Lung (tissue), 12 donors: ENCODE results near the gene TENT5C. TPM values are rescaled to one million over a fixed set of nuclear protein-coding genes. Genes with fewer than 3 reads are reported as not detected.

ENCODE experiments used
- ATAC-seq: fragments of 200-7000 bp; cut with Tn5 transposase; one replicate; pipeline ENCODE4 v1.9.1; 2020; ENCODE audit warnings: moderate number of reproducible peaks; ENCODE audit not compliant: insufficient read depth, low FRiP score
- DNase-seq, 3 donors: peaks; one replicate each; pipeline ENCODE4 v3.0.0-alpha.2; 2013 to 2017
- H3K27ac ChIP-seq, 2 donors: one replicate each; pipeline ENCODE4 v1.5.1; 2013; ENCODE audit warnings: mild to moderate bottlenecking in 2 of 2, moderate library complexity in 2 of 2, control low read depth in 1 of 2, inconsistent platforms in 1 of 2, low read depth in 1 of 2, low read length in 1 of 2
- H3K27me3 ChIP-seq, 3 donors: one replicate each; pipeline ENCODE4 v1.5.1; 2013; ENCODE audit warnings: low read length in 2 of 3; ENCODE audit not compliant: control insufficient read depth in 3 of 3, insufficient read depth in 3 of 3
- H3K36me3 ChIP-seq, 4 donors: one replicate each; pipeline ENCODE4 v1.5.1; 2013; ENCODE audit warnings: low read length in 4 of 4, mild to moderate bottlenecking in 1 of 4, moderate library complexity in 1 of 4; ENCODE audit not compliant: control insufficient read depth in 4 of 4, insufficient read depth in 4 of 4
- H3K4me1 ChIP-seq, 5 donors: one replicate each; pipeline ENCODE4 v1.5.1; 2013; ENCODE audit warnings: low read length in 5 of 5, mild to moderate bottlenecking in 2 of 5, moderate library complexity in 1 of 5; ENCODE audit not compliant: control insufficient read depth in 5 of 5, insufficient read depth in 5 of 5
- H3K4me3 ChIP-seq: one replicate; pipeline ENCODE4 v1.5.1; 2013; ENCODE audit warnings: mild to moderate bottlenecking, control low read depth, moderate library complexity
- H3K9ac ChIP-seq, 2 donors: one replicate each; pipeline ENCODE4 v1.5.1; 2013; ENCODE audit warnings: low read length in 2 of 2, control low read depth in 1 of 2; ENCODE audit not compliant: insufficient read depth in 1 of 2
- H3K9me3 ChIP-seq, 4 donors: one replicate each; pipeline ENCODE4 v1.5.1; 2013; ENCODE audit warnings: low read length in 3 of 4, mild to moderate bottlenecking in 1 of 4, moderate library complexity in 1 of 4; ENCODE audit not compliant: control insufficient read depth in 4 of 4, insufficient read depth in 3 of 4
- WGBS, 2 donors: extraction: QIAGEN DNeasy Blood & Tissue Kit; methylation state at CpG; one replicate each; pipeline ENCODE4 v1.1.7; 2013; 5-methylcytosine and 5-hydroxymethylcytosine counted together
- polyA plus RNA-seq, 2 donors: library from polyadenylated mRNA; stranded (reverse); fragments of 200-250 nt; gene quantifications; one replicate each; pipeline ENCODE4 v1.2.1, GENCODE V29; 2013
- total RNA-seq, 2 donors: library from RNA; depleted of rRNA in 1 of 2; stranded (reverse); fragments of >200 nt in 1 of 2; gene quantifications; one replicate each; pipeline ENCODE4 v1.2.1, GENCODE V29; 2014 to 2021
- TF ChIP-seq, protein P1 (sequence below): IDR thresholded peaks from 2 replicates; pipeline ENCODE4 v1.5.1; 2012; ENCODE audit warnings: mild to moderate bottlenecking; ENCODE audit errors: control extremely low read depth, extremely low read depth
- donor health status: control.
- donor health status: control.
- donor health status: Bipolar disorder and iron deficiency.
- donor health status: healthy.
- donor health status: DM: yes; HTN: yes; CAD: no.

Gene TENT5C
- total and polyA plus RNA-seq, 4 donors = 2.7 to 39.0 (median 17.5) TPM

DNA sequence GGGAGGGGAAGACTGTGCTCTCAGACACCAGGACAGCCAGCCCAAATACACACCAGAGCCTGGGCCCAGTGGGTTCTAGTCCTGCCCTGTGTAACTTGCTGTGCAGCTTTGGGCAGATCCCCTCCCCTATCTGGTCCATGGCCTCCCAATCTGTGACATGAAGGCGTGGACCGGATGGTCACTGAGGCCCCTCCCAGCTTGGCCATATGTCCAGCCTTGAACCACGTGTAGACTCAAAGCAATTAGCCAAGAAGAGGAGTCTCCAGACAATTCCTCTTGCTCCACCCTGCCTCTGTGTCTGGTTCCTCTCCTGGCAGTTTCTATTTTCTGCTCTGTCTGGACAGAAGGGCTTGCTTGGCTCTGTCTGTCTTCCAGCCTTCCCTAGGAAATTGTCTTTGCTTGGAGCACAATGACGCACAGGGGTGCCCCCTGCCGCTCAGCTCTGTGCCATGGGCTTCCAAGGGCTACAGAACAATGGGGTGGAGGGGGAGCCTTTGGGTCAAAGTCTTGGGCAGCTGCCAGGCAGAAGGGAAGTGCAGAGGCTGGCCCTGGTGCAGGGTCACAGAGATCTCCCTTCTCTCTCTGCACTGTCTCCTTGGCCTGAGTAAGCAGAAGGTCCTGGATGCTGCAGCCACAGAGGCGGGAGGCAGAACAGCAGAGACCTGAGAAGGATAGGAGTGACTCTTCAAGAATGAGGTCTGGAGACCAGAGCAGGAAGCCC, 66.1 kb downstream of the TENT5C start:
- Histone ChIP-seq H3K27ac (peak overlapping the region in 1 of 2 donors; percentile 15), H3K9me3 (no peaks in the 10 kb centered on the region), H3K36me3 (no peaks in the 10 kb centered on the region), H3K27me3 (no peaks in the 10 kb centered on the region), H3K4me3 (no peak overlapping the region), H3K9ac (no peak overlapping the region), H3K4me1 (peaks cover 0 to 5% (median 0%) of the 10 kb centered on the region in 5 donors)
- ATAC-seq = peak; percentile 57
- DNase-seq = peak; percentile 24 to 30 (median 29)
- WGBS, 2 donors = 58 to 69% methylated on average over 6 of the region's 6 CpGs
- TF ChIP-seq, protein P1, sequence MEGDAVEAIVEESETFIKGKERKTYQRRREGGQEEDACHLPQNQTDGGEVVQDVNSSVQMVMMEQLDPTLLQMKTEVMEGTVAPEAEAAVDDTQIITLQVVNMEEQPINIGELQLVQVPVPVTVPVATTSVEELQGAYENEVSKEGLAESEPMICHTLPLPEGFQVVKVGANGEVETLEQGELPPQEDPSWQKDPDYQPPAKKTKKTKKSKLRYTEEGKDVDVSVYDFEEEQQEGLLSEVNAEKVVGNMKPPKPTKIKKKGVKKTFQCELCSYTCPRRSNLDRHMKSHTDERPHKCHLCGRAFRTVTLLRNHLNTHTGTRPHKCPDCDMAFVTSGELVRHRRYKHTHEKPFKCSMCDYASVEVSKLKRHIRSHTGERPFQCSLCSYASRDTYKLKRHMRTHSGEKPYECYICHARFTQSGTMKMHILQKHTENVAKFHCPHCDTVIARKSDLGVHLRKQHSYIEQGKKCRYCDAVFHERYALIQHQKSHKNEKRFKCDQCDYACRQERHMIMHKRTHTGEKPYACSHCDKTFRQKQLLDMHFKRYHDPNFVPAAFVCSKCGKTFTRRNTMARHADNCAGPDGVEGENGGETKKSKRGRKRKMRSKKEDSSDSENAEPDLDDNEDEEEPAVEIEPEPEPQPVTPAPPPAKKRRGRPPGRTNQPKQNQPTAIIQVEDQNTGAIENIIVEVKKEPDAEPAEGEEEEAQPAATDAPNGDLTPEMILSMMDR = no peak

DNA sequence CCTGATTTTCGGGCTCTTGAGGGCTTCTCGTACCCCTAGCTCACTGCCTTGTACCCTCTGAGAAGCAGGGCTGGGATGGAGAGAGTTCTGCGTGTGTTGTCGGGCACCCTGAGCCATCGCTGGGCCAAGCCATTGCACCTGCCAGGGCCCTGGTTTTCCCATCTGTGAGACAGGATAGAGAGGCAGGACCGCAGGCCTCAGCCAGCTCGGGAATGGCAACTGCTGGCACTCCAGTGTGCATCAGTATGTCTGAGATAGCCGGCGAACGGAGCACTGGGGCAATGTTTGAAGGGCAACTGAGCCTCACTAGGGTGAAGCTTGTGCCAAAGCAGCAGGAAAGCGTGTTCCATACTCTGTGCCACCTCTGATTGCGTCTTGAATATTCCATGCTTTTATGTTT, 66.9 kb downstream of the TENT5C start:
- Histone ChIP-seq H3K4me1 (peaks cover 0 to 5% (median 0%) of the 10 kb centered on the region in 5 donors), H3K9ac (no peak overlapping the region), H3K27ac (no peak overlapping the region), H3K27me3 (no peaks in the 10 kb centered on the region), H3K9me3 (no peaks in the 10 kb centered on the region), H3K36me3 (no peaks in the 10 kb centered on the region), H3K4me3 (no peak overlapping the region)
- TF ChIP-seq, protein P1 = no peak
- no peak for DNase-seq
- no peak for ATAC-seq
- WGBS, 2 donors = 92 to 96% methylated on average over 12 of the region's 12 CpGs

DNA sequence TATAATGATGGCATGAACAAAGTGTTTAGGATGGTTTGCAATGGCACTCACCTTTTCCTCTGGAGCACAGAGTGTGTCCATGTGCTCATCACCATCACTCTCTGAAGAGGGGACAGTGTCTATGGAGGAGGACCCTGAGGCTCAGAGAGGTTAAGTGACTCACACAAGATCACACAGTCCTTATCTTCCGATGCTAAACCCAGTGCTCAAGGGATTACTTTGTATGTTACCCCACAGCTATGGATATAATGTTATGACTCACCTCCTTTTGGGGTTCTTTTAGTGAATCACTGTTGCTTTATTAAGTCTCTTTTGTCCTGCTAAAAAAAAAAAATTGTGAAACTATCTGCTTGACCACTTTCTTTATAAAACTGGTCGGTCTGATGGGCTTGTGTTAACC, 67.6 kb downstream of the TENT5C start:
- 84 to 92% methylated on average over 2 of the region's 2 CpGs for WGBS, 2 donors
- Histone ChIP-seq H3K27ac (no peak overlapping the region), H3K9ac (no peak overlapping the region), H3K36me3 (no peaks in the 10 kb centered on the region), H3K4me1 (peaks cover 0 to 5% (median 3%) of the 10 kb centered on the region in 5 donors), H3K9me3 (no peaks in the 10 kb centered on the region), H3K27me3 (no peaks in the 10 kb centered on the region), H3K4me3 (no peak overlapping the region)
- TF ChIP-seq, protein P1 = no peak
- DNase-seq (no peak), ATAC-seq (no peak)
